Adrenal gland (tissue), 5 donors: ENCODE results near the gene OSBPL9.

Experiments used
- POLR2A ChIP-seq, 2 donors: fragments of 450-650 bp; IDR thresholded peaks; one replicate each; pipeline ENCODE4 v1.6.1; 2017; ENCODE audit warnings: antibody characterized with exemption in 2 of 2, mild to moderate bottlenecking in 2 of 2, moderate library complexity in 1 of 2
- TF ChIP-seq, protein P1 (sequence below), 6 experiments: fragments of 450-650 bp in 4 of 6; fragments of 200-600 bp in 2 of 6; sonication (generic) in 1 of 6; IDR thresholded peaks; 1 replicate in 5 of 6; 2 replicates in 1 of 6; pipeline versions ENCODE4 v1.5.1 to v1.8.0; 2016 to 2021; ENCODE audit warnings: antibody characterized with exemption in 6 of 6, mild to moderate bottlenecking in 2 of 6, moderate library complexity in 1 of 6
- donor health status: DM: no; HTN: no; CAD: no.

DNA sequence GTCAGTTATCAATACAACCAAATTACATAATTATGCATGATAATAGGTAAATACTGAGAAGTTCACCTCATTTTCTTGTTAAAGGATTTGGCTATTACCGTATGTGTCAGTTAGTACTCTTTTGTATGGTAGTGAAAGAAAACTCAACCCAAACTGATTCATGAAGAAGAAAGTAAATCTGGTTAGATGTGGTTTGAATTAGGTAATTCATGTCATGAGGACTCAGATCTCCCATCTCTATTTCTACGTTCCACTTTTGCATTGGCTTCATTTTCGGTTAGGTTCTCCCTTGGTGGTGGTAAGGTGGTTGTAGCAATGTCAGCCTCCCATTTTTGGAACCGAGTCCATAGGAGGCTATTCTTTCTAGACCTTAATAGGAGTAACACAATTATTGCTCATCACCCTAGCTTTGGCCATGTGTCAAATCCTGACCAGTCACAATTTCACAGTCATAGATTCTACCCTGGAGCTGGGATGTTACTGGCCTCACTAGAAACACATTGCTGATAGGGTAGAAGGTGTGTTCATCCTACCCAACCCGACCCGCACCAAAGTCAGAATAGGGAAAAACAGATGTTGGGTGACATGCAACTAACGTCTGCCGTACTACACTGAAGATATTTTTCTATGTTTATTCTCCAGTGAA is 97.6 kb downstream of the OSBPL9 start:
- TF ChIP-seq, protein P1, sequence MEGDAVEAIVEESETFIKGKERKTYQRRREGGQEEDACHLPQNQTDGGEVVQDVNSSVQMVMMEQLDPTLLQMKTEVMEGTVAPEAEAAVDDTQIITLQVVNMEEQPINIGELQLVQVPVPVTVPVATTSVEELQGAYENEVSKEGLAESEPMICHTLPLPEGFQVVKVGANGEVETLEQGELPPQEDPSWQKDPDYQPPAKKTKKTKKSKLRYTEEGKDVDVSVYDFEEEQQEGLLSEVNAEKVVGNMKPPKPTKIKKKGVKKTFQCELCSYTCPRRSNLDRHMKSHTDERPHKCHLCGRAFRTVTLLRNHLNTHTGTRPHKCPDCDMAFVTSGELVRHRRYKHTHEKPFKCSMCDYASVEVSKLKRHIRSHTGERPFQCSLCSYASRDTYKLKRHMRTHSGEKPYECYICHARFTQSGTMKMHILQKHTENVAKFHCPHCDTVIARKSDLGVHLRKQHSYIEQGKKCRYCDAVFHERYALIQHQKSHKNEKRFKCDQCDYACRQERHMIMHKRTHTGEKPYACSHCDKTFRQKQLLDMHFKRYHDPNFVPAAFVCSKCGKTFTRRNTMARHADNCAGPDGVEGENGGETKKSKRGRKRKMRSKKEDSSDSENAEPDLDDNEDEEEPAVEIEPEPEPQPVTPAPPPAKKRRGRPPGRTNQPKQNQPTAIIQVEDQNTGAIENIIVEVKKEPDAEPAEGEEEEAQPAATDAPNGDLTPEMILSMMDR (IDR thresholded peaks at IDR 0.05) = no peak
- TF ChIP-seq POLR2A (IDR thresholded peaks at IDR 0.05) = no peak
